ENCODE measurements around the gene SRP68.

Gene SRP68

DNA sequence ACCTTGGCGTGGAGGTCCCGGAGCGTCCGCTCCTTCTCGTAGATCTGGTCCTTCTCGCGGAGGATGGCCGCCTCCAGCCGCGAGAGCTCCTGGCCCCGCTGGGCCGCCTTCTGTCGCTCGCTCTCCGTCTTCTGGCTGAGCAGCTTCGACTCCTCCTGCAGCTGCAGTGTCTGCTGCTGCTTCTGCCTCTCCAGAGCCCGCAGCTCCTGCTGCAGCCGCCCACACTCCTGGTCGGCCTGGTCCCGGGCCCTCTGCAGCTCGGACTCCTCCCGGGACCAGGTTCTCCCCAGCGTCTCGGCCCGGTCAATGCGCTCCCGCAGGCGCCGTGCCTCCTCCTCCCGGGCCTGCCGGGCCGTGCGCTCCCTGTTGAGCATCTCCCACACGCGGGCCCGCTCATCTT lies 64.1 kb downstream of the SRP68 start:
- TF ChIP-seq, protein P1, sequence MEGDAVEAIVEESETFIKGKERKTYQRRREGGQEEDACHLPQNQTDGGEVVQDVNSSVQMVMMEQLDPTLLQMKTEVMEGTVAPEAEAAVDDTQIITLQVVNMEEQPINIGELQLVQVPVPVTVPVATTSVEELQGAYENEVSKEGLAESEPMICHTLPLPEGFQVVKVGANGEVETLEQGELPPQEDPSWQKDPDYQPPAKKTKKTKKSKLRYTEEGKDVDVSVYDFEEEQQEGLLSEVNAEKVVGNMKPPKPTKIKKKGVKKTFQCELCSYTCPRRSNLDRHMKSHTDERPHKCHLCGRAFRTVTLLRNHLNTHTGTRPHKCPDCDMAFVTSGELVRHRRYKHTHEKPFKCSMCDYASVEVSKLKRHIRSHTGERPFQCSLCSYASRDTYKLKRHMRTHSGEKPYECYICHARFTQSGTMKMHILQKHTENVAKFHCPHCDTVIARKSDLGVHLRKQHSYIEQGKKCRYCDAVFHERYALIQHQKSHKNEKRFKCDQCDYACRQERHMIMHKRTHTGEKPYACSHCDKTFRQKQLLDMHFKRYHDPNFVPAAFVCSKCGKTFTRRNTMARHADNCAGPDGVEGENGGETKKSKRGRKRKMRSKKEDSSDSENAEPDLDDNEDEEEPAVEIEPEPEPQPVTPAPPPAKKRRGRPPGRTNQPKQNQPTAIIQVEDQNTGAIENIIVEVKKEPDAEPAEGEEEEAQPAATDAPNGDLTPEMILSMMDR (IDR thresholded peaks at IDR 0.05; ENCODE audit: insufficient read depth, low read depth, low read length, missing control alignments) = no peak
- H3K4me3 ChIP-seq (ENCODE audit: low read length) = no peak overlapping the region
- DNase-seq (ENCODE audit: low read depth) = no peak

DNA sequence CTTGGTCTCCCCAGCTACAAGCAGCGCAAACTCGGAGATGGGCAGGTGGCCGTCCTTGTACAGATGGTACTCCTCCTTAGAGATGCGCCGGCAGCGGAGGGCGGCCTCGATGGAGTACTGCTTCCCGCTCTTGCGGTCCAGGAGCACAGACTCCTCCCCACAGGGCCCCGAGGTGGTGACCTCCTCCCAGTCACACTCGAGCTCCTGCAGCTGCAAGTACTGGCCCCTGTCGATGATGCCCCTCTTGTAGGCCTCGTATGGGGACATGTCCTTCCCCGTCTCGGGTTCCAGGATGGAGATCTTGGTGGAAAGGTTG lies 64.5 kb downstream of the SRP68 start:
- no peak overlapping the region for H3K4me3 ChIP-seq (ENCODE audit: low read length)
- TF ChIP-seq, protein P1 (IDR thresholded peaks at IDR 0.05; ENCODE audit: insufficient read depth, low read depth, low read length, missing control alignments) = no peak
- DNase-seq (ENCODE audit: low read depth) = no peak

GRCh38 chr17:76007131-76007849 lies 65.0 kb downstream of the SRP68 start:
- H3K4me3 ChIP-seq (ENCODE audit: low read length) = no peak overlapping the region
- no peak for DNase-seq (ENCODE audit: low read depth)
- TF ChIP-seq, protein P1 (IDR thresholded peaks at IDR 0.05; ENCODE audit: insufficient read depth, low read depth, low read length, missing control alignments) = no peak

DNA sequence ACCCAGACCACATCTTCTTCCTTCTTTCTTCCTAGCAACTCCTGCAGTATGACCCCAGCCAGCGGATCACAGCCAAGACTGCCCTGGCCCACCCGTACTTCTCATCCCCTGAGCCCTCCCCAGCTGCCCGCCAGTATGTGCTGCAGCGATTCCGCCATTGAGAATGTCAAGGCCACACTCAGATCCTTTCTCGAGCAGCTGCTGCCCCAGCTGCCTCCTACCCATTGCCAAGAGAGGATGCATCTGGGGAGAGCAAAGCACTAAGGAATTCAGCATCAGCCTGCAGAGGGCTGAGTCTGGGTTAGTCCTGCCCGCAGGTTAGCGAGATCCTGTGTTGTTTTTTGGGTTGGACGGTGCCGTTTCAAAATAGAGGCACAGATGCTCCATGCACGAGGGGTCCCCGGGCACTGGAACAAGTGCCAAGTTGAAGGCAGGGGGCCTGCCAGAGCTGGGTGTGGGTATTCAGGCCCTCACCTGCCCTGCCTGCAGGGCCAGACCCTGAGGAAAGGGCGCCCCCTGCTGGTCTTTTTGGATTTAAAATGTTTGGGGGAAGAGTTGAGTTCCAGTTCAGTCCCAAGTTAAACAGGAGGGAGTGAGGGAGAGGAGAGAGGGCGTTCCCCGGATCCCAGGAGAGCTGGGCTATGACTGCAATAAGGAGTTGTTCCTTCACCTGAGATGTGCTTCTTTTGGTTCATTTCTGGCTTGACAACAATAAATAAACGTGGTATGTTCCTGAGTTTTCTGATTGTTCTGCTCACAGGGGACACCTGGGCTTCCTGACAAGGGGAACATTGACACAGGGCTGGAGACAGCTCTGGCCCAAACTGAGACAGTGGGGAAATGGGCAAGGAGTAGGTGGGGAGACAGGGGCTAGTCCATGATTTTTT lies 66.8 kb downstream of the SRP68 start:
- H3K4me3 ChIP-seq (ENCODE audit: low read length) = no peak overlapping the region
- peak; percentile 73 for DNase-seq (ENCODE audit: low read depth)
- TF ChIP-seq, protein P1 (IDR thresholded peaks at IDR 0.05; ENCODE audit: insufficient read depth, low read depth, low read length, missing control alignments) = peak; percentile 62

- TF ChIP-seq, protein P1 (IDR thresholded peaks at IDR 0.05; ENCODE audit: insufficient read depth, low read depth, low read length, missing control alignments) = no peak
- DNase-seq (ENCODE audit: low read depth) = no peak
- no peak overlapping the region for H3K4me3 ChIP-seq (ENCODE audit: low read length)
These were observed 67.5 kb downstream of the SRP68 start for GRCh38 chr17:76004750-76005262.

- DNase-seq (ENCODE audit: low read depth) = no peak
These were observed 68.4 kb downstream of the SRP68 start for GRCh38 chr17:76003915-76004314.

More at GRCh38 chr17:76003915-76004314, 68.4 kb downstream of the SRP68 start:
- TF ChIP-seq, protein P1 (IDR thresholded peaks at IDR 0.05; ENCODE audit: insufficient read depth, low read depth, low read length, missing control alignments) = no peak
- H3K4me3 ChIP-seq (ENCODE audit: low read length) = no peak overlapping the region

All from epithelial cell of esophagus (primary cell).